ENCODE measurements around the gene REEP6. TPM values are rescaled to one million over a fixed set of nuclear protein-coding genes. Genes with fewer than 3 reads are reported as not detected.

REEP6 gene
- total and polyA plus RNA-seq, 4 donors = 16.4 to 449 (median 201) TPM

GRCh38 chr19:1455336-1456120 lies 35.5 kb upstream of the REEP6 start:
- DNase-seq (ENCODE audit: low spot score) = peak; percentile 76
- TF ChIP-seq NR2F2 (IDR thresholded peaks at IDR 0.05) = no peak
- no peak for TF ChIP-seq YY1 (IDR thresholded peaks at IDR 0.05)
- TF ChIP-seq HNF4G (IDR thresholded peaks at IDR 0.05) = no peak
- no peak for TF ChIP-seq EGR1 (IDR thresholded peaks at IDR 0.05; ENCODE audit: low read depth in 2 of 2)
- no peak for TF ChIP-seq HNF4A (conservative IDR thresholded peaks at IDR 0.05)
- TF ChIP-seq CTCF (IDR thresholded peaks at IDR 0.05; ENCODE audit: low read depth, low read length, missing input control) = no peak
- no peak for TF ChIP-seq FOXA1 (IDR thresholded peaks at IDR 0.05)
- no peak for TF ChIP-seq ZBTB33 (IDR thresholded peaks at IDR 0.05)
- no peak for TF ChIP-seq FOXA2 (IDR thresholded peaks at IDR 0.05)
- peaks cover 0 to 1% (median 0%) of the 10 kb centered on the region in 4 donors for H3K36me3 ChIP-seq (ENCODE audit: control insufficient read depth in 4 of 4, insufficient read depth in 3 of 4, low read depth in 1 of 4, low read length in 3 of 4)
- no peak overlapping the region for H3K4me3 ChIP-seq (ENCODE audit: low read depth in 1 of 3, low read length in 3 of 3)
- H3K9ac ChIP-seq (ENCODE audit: low read depth in 1 of 2, low read length in 2 of 2) = no peak overlapping the region
- WGBS = 8% methylated on average over 42 of the region's 42 CpGs
- H3K27ac ChIP-seq (ENCODE audit: low read depth in 1 of 2, low read length in 2 of 2) = no peak overlapping the region
- H3K27me3 ChIP-seq (ENCODE audit: control insufficient read depth in 4 of 4, insufficient read depth in 4 of 4, low read length in 3 of 4) = peaks cover 7 to 24% (median 11%) of the 10 kb centered on the region in 4 donors
- peaks cover 0 to 23% (median 2%) of the 10 kb centered on the region in 4 donors for H3K4me1 ChIP-seq (ENCODE audit: control insufficient read depth in 4 of 4, insufficient read depth in 4 of 4, low read length in 3 of 4)
- no peaks in the 10 kb centered on the region for H3K9me3 ChIP-seq (ENCODE audit: control insufficient read depth in 4 of 4, low read length in 3 of 4)

- Histone ChIP-seq H3K27me3 (ENCODE audit: control insufficient read depth in 4 of 4, insufficient read depth in 4 of 4, low read length in 3 of 4) (peaks cover 3 to 21% (median 9%) of the 10 kb centered on the region in 4 donors), H3K36me3 (ENCODE audit: control insufficient read depth in 4 of 4, insufficient read depth in 3 of 4, low read depth in 1 of 4, low read length in 3 of 4) (peaks cover 0 to 1% (median 0%) of the 10 kb centered on the region in 4 donors), H3K27ac (ENCODE audit: low read depth in 1 of 2, low read length in 2 of 2) (no peak overlapping the region), H3K4me3 (ENCODE audit: low read depth in 1 of 3, low read length in 3 of 3) (no peak overlapping the region), H3K4me1 (ENCODE audit: control insufficient read depth in 4 of 4, insufficient read depth in 4 of 4, low read length in 3 of 4) (peaks cover 0 to 23% (median 2%) of the 10 kb centered on the region in 4 donors), H3K9me3 (ENCODE audit: control insufficient read depth in 4 of 4, low read length in 3 of 4) (no peaks in the 10 kb centered on the region), H3K9ac (ENCODE audit: low read depth in 1 of 2, low read length in 2 of 2) (no peak overlapping the region)
- WGBS = 31% methylated on average over 43 of the region's 43 CpGs
- TF ChIP-seq HNF4A (conservative IDR thresholded peaks at IDR 0.05) = no peak
- no peak for TF ChIP-seq RAD21 (IDR thresholded peaks at IDR 0.05)
- no peak for TF ChIP-seq REST (IDR thresholded peaks at IDR 0.05)
- TF ChIP-seq GABPA (IDR thresholded peaks at IDR 0.05 in 1 of 2, conservative IDR thresholded peaks at IDR 0.05 in 1 of 2) = no peak
- no peak for TF ChIP-seq EGR1 (IDR thresholded peaks at IDR 0.05; ENCODE audit: low read depth in 2 of 2)
- TF ChIP-seq YY1 (IDR thresholded peaks at IDR 0.05) = no peak
- no peak for DNase-seq (ENCODE audit: low spot score)
Observed at GRCh38 chr19:1456121-1456900, 34.7 kb upstream of the REEP6 start.
